GM12873 (cell line): ENCODE results near the gene NRXN3.

ENCODE experiments used
- TF ChIP-seq, protein P1 (sequence below): IDR thresholded peaks from 2 replicates; pipeline ENCODE4 v1.5.1; 2012; ENCODE audit warnings: low read depth, mild to moderate bottlenecking, moderate library complexity, low read length, control low read depth; ENCODE audit not compliant: insufficient read depth; ENCODE audit errors: missing control alignments

Gene NRXN3

DNA sequence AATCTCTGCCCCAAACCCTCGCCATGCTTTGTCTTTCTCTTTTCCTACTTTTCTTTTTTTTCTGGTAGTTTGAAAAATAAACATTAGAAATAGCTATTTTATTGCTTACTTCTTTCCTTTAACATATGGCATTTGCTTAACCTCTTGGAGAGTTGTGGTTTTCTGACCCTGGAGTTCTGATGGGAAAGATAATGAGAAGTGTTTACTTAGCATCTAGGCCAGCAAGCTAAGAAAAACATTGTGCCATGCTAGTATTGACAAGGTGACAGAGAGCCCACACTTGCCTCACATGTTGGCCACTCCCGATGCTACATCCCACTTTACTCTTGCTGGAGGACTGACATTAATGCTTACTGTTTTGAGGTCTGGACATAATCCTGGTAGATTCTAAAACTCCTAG is 1154.9 kb downstream of the NRXN3 start:
- TF ChIP-seq, protein P1, sequence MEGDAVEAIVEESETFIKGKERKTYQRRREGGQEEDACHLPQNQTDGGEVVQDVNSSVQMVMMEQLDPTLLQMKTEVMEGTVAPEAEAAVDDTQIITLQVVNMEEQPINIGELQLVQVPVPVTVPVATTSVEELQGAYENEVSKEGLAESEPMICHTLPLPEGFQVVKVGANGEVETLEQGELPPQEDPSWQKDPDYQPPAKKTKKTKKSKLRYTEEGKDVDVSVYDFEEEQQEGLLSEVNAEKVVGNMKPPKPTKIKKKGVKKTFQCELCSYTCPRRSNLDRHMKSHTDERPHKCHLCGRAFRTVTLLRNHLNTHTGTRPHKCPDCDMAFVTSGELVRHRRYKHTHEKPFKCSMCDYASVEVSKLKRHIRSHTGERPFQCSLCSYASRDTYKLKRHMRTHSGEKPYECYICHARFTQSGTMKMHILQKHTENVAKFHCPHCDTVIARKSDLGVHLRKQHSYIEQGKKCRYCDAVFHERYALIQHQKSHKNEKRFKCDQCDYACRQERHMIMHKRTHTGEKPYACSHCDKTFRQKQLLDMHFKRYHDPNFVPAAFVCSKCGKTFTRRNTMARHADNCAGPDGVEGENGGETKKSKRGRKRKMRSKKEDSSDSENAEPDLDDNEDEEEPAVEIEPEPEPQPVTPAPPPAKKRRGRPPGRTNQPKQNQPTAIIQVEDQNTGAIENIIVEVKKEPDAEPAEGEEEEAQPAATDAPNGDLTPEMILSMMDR: no peak

DNA sequence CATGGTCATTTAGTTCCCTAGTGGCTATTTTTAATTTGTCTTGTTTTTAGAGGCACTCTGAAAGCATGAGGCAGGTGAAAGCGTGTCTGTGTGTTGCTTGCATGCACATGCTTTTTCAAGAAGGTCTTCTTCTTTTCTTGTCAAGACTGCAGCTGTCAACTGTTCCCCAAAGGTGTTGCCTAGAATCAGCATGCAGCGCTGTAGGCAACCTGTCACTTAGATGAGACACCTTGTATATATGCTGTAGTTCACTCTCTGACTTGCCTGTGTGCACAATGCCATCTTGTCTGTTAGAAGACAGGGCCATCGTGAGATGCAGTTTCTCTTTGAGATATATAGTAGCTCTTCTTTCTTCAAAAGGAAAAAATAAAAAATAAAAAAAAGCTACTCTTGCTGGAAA is 1155.4 kb downstream of the NRXN3 start:
- TF ChIP-seq, protein P1: no peak

DNA sequence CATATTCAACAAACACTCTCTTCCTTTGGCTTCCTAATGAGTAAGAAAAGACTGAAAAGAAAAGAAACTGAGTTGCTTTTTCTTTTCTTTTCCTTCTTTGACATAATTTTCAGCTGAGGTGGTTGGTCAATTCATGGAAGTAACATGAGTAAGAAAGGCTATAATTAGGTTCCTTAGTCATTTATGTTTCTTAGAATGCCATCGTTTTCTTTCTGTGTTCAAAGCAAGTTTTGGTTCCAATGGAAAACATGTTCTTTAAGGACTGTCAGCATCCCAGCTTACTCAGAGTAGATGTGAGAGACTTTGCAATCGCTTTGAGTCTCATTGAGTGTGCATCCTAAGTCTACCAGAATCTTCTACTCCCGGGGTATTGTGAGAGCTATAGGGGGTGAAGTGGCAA is 1158.7 kb downstream of the NRXN3 start:
- TF ChIP-seq, protein P1: no peak

DNA sequence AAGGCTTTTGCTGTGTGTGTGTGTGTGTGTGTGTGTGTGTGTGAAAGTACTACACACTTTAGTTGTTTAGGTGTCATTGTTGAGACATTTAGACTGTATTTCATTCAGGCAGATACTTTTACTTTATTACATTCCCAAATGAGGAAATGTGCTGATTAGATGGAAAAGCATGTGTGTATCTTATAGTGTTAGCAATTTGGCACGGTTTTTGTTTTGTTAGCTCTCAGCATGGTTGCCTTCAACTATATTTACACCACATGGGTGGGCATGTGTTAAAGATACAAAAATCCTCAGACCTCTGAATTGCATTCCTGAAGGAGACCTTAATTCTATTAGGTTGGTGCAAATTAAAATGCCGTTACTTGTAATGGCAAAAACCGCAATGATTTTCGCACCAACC is 1161.7 kb downstream of the NRXN3 start:
- TF ChIP-seq, protein P1: no peak

DNA sequence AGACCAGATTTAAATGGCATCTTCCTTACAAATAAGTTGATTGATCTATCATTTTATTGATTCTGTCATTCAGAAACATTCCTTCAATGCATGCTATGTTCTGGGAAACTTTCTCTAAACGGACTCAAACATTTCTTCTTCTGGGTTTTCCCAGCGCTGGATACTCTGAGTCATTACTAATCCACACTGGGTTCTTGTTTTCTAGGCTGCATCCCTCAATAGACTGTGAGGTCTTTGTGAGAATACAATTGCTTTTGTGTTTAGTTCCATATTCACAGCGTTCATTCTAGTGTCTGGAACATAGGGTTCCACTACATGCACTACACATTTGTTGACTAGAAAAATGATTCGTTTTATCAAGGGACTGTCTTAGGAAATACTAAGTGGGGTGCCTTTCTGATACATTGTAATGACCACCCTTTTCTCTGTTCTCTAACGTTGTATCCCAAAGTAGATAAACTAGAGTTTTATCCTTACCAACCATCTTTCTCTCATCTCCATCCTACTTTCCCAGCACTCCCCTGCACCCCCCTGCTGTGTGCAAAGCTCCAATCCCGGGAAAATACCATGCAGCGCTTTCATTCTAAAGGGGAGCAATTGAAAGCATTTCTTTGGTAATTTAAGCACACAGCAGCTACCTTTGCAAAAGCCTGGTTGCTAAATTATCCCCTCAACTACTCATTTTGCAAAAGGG is 1162.5 kb downstream of the NRXN3 start:
- TF ChIP-seq, protein P1: no peak

DNA sequence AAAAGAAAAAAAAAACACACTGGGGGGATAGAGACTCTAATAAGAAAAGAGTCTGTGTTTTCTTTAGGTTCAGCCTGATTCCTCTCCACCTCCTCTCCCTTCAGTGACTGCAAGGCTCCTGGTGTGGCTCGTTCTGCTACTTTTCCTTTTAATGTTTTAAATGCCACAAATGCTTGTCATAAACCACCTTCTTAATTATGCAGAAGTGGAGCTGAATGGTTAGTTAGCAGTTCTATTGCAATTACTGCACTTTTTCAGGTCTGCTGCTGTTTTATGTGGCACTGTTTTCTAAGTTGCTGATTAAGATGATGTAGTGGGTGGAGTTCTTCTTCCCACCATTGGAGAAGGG is 1163.0 kb downstream of the NRXN3 start:
- TF ChIP-seq, protein P1: no peak

DNA sequence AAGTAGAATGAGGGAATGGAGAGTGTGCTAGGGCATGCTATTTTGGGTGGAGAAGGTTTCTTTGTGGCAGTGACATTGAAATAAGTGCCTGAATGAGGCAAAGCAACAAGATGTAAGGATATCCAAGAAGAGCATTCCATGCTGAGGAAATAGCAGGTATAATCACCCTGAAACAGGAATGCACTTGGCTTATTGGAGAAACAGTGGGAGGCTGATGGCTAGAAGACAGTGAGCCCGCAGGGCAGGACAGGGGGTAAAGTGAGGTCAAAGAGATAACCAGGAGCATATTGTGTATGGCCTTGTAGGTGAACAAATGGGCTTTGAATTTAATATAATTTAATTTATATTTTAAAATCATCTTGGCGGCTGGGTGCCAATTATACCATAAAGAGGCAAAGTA is 1164.1 kb downstream of the NRXN3 start:
- TF ChIP-seq, protein P1: no peak

DNA sequence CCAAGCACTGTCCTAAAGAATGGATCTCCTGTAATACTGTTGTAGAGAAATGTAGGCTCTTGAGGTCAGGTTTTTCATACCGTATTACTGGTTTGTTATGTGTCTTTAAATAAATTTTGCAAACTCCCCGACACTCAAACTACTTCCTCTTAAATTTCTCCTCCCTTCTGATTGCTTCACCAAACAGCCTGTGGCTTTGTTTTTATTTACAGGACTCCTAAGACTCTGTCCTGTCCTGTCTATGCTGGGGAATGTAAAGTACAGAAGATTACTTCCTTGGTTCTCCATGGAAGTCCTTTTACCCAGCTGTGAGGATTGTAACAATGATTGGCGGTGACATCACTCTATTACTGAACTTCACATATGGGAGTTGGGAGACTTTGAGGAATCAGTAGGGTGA is 1167.6 kb downstream of the NRXN3 start:
- TF ChIP-seq, protein P1: no peak
